GM18867 (cell line): Measurements from ENCODE around the gene CD247.

ENCODE experiments used
- ATAC-seq: cut with Tn5 transposase; IDR thresholded peaks from one replicate; pipeline ENCODE4 v1.9.1; 2021; ENCODE audit warnings: mild to moderate bottlenecking, moderate library complexity; ENCODE audit not compliant: unreplicated experiment

Gene CD247

DNA sequence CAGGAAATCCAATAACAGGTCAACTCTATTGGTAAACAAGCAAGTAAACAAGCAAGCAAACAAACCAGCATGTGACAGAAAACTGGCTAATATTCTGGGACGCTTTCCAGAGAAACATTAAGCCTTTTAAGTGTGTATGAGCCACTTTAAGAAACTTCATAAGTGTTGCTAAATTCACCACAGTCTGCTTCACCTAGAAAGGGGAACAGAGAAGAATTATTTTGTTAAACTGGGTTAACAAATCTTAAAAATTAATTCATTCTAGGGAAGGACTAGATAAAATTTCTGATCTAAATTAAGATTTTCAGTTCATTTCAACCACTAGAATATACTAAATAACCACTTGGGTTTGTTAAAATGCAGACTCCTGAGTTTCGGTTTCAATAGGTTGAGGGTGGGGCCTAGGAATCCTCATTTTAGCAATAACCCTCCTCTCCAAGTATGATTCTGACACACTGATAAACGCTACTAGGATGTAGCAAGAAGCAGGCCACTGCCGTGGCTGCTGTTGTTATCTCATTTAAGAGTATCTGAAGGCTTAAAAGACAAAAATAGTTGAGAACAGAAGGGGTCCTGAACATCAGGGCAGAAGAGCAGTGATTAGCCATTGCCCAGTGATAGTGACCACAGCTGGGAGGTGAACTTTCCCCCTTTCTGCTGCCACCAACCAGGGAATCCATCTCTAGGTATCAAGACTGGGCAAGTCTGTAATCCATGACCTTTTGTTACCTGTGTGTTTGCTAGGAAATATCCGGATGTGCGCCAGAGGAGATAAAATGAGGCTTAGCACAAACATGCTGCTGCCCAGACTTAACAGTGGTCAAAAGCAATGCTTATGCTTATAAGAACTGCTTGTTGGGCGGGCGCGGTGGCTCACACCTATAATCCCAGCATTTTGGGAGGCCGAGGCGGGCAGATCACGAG lies 24.0 kb upstream of the CD247 start:
- no peak for ATAC-seq

DNA sequence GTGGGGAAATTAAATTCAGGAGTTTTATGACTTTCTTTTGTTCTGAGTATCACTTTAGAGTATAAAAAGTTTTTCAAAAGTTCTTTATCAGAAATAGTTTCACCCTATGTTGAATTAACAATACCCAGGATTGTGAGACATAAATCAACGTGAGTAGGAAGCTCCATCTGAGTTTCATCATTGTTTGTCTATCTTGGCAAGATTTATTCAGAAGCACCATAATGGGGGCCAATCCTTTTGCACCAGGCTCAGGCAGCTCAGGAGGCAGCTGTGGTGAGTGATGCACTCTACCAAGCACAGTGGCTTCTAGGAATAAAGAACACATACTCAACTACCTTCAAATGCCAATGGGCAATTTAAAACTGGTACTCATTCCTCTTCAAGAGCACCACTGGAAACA lies 23.3 kb upstream of the CD247 start:
- ATAC-seq = no peak

DNA sequence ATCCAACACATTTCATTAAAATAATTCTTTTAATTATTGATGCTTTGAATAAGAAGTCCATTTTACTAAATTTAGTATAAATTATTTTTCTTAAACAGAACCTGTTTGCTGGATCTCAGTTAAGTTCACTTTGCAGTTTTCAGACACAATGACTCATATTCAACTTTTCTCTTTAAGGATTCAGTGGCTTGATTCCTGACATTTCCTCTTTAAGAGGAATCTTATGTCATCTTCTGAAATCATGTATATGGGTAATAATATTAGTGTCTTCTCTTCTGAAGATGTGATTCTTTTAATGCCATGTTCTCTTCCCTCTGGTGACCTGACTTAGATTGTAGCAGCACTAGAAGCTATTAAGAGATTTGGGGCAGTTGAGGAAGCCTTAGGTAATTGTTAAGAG lies 22.7 kb upstream of the CD247 start:
- ATAC-seq = no peak

DNA sequence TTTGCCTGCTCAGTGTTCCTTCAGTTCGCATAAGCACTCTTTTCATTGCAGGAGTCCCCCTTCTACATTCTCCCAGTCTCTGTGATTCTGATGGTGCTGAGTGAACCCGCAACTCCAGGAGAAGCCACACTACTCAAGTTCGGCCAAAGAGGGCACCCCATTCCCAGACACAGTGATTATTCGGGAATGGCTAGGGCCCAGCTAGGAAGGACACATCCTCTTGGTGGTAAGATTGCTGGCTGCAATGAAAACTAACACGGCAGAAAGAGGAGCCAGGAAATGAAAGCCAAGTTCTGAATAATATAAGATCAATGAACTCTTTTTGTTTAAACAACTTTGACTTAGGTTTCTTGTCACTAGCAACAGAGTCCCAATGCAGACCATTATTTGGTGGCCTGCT lies 20.3 kb upstream of the CD247 start:
- no peak for ATAC-seq

DNA sequence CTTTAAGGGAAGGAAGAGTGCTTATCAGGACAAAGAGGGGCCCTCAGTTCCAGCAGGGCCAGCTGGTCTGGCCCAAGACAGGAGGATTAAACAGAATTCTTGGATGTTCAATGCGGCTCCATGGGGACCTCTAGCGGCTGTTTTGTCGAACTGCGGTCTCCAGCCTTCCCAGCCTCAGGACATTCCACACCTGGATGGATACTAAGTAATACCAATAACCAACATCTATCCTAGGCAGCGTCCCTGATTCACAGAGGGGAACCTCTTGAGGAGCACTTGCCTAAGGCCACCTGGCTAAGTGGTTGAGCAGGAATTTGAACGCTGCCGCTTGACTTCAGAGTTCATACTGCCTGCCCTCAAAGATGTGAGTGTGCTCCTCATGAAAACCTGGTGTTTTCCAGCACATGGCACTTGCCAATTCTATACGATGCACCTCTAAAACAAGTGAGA lies 15.5 kb upstream of the CD247 start:
- ATAC-seq = no peak

DNA sequence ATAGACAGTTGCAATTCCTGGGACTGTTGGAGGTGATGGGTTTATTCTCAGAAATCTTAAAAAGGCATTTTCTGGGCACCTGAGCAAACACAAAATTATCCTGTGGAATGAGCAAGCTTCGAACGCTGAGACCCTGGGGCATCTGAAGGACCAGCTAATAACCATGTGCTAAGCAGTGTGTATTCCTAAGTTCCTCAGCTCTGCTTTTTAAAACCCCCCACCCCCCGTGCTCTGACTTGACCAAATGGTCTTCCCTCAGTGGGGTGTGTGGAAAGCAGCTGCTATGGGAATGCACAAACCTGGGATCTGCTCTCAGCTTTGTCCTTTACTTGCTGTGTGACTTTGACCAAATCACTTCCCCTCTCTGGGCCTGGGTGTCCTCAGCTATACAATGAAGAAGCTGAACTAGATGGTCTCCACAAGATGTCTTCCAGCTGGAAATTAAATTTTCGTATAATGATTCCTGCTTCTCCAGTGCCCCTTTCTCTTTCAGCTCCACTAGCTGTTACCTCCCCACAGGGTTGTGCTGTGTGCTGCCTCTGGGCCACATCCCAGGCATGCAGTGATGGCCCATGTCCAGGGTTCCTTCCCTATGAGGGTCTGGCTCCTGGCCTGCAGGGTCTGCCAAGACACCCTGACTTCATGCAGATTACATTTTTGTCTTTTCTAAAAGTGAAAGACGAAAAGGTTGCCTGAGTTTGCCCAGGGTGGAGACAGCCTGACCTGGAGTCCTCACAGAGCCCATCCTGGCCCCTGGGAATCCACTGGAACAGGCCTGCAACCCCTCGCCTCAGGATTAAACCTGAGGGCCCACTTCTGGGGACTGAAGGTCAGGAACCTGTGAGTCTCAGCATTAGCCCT lies 14.9 kb upstream of the CD247 start:
- no peak for ATAC-seq

DNA sequence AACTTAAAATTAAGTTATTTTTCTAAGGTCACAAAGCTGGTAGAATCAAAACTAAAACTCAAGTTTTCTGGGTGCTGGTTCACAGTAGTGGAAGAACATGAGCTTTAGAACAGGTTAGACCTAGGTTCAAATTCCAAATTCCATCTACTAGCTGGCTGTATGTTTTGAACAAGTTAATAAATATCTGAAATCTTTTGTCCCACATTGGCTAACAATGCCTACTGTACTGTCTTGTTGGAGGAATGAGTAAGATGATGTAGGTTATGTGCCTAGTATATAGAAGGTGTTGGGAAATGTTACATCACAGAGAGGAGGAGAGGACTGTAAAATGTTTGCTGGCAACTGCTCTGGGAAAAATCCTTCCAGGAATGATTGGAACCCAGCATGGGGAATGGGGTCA lies 14.0 kb upstream of the CD247 start:
- no peak for ATAC-seq

DNA sequence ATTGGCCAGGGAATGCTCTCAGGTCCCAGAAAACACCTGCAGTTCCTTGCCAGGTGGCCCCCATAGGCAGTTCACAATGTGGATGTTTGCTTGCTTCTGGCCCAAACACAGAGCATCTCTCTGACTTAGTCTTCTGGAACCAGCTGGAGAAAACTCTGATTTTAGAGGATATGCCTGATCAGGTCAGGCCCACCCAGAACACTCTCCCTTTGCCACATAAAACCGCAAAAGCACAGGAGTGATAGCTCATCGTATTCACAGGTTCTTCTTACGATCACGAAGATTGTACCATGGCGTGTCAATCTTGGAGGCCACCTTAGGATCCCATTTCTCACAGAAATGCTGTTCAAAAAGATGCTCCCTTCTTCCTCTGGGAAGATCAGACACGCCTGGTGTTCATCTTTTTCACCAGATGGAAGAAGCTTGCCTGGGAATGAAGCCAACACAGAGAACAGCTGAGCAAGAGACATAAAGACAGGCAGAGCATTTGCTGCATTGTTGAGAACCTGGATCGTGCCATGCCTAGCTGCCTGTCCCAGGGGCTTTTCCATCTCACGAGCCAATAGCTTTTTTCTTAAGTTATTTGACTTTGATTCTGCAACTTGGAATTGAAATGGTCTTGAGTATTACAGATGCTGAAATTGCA lies 11.6 kb upstream of the CD247 start:
- no peak for ATAC-seq

DNA sequence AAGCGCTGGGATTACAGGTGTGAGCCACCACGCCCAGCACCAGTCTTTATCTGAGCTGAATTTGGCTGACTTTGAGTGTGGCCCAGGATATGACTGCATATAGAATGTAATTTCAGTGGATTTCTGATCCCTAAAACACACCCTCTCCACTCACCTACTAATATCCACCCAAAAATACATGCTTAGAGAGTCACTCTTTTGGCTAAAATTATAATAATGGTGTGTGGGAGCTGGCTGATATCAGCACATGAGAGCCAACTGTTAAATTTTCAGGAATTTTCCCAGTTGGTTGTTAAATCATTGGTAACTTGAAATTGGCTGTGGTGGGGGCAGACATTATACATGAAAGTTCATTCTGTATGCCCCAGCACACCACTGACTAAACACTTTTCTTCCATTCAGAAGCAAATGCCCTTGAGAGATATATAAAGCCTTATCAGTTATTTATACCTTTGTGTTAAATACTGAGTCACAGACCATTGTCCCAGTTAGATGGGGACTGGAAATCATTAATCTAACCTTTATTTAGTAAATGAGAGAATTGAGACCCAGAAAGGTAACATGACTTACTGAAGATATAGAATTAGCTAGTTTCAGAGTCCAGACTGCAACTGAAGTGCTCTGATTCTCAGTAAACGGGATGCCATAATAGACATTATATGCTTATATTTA lies 9.9 kb upstream of the CD247 start:
- no peak for ATAC-seq

DNA sequence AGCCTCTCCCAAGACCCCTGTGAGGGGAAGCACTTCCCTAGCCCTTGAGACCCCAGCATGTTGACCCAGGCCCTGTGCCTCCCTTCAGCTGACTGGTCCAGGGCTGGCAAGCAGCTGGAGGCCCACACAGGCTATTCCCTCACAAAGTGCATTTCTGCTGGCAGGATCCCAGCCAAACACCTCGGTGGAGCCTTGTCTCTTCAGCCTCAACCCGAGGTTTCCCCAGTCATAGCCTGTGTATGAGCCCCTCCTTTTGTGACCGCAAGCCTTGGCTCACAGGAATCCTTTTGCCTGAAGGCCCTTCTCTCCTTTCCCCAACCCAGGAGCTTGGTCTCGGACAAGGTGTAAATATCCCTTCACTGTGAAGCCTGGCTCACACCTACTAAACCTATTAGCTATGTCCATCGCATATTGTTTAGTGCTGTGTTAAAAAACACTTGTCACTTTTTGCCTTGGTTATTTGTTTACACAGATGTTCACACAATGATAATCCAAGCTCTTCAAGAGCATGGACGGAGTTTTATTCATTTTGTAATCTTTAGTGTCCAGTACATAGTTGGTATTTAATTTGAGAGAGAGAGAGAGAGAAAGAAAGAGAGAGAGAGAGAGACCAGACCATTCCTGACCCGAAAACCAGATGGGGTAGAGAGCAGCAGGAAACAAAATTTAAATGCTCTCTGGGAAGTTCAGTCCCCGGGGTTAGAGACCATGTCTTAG lies 8.5 kb upstream of the CD247 start:
- no peak for ATAC-seq

DNA sequence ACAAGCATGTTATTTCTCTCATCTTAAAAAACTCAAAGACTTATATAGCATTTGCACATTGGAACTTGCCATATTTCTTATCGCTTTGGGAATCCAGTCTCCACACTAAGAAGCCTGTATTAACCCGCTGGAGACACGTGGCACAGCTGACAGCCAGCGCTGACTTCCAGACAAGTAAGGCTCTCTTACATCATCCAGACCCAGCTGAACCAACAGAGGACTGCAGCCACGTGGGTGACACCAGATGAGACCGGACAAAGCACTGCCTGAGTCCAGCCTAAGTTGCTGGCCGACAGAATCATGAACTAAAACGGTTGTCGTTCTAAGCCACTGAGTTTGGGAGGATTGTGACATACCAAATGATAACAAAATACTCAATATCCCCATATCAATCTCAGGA lies 6.3 kb upstream of the CD247 start:
- ATAC-seq = no peak

DNA sequence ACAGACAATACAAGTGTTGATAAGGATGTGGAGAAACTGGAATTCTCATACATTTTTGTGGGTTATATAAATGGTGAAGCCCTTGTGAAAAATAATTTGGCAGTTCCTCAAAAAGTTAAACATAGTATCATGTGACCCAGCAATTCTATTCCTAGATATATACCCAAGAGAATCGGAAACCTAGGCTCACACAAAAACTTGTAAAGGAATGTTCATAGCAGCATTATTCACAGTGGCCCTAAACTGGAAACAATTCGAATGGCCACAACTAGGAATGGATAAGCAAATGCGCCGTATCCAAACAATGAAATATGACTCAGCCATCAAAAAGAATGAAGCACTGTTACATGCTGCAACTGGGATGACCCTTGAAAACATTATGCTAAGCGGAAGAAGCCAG lies 3.9 kb upstream of the CD247 start:
- no peak for ATAC-seq

DNA sequence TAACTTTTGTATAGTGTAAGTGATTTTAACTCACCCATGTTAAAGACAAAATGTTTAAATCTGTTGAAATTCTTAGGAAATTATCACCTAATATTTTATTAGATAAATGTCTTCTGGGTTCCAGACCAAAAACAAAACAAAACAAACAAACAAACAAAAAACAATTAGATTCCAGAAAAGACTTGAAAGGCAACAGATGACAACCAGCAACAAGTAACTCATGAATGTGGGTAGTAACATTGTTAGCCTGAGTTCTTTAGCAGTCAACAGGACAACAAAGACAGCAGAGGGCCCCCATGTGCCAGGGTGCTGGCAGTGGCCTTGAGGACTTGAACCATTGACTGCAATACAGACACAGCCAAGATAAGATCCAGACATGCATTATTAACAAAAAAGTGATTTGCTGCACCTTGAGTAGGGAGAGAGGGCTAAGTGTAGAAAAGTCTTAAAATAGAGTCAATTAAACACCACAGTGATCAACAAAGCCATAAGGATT lies 2.4 kb upstream of the CD247 start:
- no peak for ATAC-seq

DNA sequence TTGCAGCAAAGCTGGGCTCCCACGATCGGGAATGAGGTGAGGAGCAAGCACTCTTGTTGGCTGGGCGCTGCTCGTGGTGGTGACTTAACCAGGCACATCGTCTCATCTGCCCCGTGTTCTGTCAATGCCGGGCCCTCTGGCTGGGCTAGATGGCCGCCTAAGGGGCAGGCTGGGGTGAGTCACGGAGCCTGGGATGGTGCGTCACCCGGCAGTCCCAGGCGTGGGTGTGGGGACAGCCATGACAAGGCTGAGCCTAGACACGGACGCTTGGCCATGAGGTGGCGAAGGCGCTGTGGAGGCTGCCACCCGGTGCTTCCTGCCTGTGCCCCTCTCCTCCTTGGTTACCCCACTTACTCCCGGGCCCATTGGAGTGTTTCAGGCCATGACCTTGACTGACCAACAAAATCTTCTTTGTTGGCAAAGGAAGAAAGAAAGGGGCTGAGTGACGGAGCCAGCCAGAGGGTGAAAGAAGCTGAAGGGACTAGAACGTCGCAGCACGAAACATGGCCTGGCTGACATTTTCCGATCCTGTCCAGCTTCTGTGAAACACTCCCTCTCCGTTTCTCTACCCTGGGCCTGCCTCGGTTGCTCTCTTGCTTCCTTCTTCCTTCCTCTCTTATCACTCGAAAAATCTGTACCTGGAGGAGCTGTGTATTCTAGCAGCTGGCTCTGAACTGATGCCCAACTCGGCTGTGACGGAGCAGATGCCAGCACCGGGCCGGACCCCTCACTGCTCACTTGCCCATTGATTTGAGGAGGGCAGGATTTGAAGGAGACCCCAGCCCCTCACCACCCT lies 596 bp downstream of the CD247 start:
- ATAC-seq = no peak

DNA sequence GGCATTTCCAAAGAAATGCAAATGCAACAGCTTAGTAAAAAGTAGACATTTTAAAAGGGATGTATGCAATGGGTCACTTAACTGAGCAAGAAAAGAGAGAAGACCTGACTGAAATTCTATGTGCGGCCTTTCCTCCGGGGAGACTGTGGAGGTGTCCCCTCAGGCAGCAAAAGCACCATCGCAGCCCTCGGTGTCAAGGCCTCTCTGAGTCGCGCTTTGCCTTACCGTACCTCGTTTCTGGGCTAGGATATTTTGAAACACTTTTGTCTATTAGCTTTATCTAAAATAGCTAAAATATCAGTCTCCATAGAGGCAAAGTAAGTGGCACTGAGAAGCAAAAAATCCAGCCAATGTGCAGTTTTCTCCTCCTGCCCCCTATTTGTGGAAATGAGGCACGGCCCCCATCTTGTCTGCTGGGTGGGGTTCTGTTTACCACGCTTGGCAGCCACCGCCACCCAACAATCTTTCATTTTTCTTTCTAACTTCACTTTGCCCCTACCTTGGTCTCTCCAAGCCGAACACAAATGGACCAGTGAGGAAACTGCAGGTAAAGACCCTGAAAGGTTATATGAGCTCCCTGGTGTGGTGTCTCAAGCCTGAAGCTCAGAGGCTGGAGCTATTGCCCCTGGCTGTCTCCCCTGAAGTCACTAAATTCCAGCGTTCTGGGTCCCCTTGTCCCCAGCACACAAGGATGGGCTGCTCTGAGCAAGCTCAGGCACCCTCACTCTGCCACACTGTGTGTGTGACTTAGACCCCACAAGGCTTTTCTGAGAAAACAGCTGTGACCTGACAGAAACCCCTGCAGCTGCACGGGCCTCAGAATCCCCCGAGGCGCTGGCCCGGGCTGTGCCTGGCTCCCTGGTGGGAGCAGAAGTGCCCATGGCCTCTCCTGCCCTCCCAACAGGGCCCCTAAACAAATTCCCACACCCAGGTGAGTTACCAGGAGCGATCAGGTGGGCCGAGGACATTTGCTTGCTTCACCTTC lies 1.6 kb downstream of the CD247 start:
- no peak for ATAC-seq

DNA sequence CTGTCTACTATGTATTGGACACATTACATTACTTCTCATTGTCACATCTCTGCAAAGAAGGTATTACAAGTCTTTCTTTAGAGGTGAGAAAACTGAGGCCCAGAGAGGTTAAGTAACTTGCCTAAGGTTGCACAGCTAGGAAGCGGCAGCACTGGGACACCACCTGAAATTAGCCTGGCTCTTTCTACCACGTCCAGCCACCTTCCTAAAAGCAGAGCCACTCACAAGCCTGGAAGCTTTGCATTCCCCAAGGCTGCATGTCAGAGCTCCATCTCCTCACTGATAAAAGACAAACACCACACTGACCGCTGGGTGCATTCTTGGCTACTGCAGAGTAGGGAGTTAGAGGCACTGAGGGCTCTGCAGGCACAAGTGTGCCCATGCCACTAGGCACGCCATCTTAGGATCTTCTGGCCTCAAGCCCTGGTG lies 2.4 kb downstream of the CD247 start:
- ATAC-seq = no peak

DNA sequence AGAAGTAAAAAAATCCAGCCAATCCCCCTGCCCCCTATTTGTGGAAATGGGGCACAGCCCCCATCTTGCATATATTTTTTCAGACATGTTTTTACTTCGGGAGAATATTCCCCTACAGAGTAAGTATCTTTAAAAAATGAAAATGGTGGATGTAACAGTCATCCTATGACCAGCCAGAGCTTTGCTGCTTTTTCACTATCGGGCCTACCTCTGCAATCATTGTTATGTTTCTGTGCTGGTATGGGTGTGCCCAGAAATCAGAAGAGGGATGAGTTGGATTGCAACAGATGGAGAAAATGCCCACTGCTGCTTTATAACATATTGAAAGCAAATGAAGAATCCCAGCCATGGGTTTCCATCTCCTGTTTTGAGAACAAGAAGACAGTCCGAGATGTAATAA lies 2.9 kb downstream of the CD247 start:
- no peak for ATAC-seq

DNA sequence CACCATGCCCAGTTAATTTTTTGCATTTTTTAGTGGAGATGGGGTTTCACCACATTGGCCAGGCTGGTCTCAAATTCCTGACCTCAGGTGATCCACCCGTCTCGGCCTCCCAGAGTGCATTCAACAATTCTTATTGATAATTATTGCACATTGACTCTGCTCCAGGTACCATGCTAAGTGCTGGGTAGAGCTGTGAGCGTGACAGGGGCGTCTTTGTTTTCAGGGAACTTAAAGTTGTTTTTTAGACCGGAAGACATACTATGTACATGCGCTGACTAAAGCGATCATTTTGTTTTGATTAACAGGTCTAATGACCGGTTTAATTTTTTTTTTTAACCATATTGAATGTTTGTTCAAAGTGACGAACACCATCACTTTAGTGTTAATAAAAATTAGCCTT lies 4.0 kb downstream of the CD247 start:
- no peak for ATAC-seq
